Stimulated activated CD4-positive, alpha-beta T cell treated with anti-CD3 and anti-CD28 coated beads, Interleukin-15, amount 100 ng/mL, for 48 hours (primary cell): ENCODE measurements around the gene H6PD.

ENCODE experiments used
- DNase-seq, 2 donors: peaks; one replicate each; pipeline ENCODE4 v3.0.0-alpha.2; 2020; ENCODE audit warnings: low read depth in 2 of 2

H6PD gene

GRCh38 chr1:9257851-9258250 is 23.3 kb downstream of the H6PD start:
- no peak for DNase-seq

GRCh38 chr1:9258629-9259028 is 24.1 kb downstream of the H6PD start:
- DNase-seq = no peak

GRCh38 chr1:9260059-9260766 is 25.6 kb downstream of the H6PD start:
- no peak for DNase-seq

GRCh38 chr1:9261496-9261895 is 26.9 kb downstream of the H6PD start:
- DNase-seq = no peak

DNA sequence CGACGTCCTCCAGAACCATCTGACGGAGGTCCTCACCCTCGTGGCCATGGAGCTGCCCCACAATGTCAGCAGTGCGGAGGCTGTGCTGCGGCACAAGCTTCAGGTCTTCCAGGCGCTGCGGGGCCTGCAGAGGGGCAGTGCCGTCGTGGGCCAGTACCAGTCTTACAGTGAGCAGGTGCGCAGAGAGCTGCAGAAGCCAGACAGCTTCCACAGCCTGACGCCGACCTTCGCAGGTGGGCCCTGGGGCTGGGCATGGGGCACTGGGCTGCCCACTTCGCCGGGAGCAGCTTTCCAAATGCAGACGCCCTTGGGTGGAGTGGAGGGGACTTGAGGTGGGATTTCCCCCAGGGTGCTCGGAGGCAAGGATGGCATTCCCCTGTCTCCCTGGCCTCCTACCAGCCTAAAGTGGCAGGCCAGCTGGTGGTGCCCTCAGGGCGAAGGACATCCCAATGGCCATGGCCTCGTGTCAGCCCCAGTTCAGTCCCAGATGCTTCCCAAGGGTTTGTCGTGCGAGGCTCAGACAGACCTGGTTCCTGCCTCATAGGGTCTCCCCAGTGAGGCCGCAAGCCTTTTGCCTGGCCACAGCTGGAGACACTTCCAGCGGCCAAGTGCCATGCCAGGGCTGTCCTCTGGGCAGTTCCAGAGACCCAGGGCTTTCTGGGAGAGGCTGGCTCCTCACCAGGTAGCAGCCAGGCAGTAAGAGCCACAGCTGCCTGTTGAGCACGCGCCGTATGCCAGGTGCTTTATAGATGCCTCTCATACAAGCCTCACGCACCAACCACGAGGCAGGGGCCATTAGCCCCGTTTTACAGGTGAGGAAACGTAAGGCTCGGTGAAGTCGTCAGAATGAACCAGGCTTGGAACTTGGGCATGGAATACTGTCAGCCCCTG is 27.8 kb downstream of the H6PD start:
- no peak for DNase-seq

- DNase-seq = no peak
These were observed 28.8 kb downstream of the H6PD start for GRCh38 chr1:9263276-9263855.

- DNase-seq = no peak
These were observed 29.7 kb downstream of the H6PD start for GRCh38 chr1:9263984-9264872.

DNA sequence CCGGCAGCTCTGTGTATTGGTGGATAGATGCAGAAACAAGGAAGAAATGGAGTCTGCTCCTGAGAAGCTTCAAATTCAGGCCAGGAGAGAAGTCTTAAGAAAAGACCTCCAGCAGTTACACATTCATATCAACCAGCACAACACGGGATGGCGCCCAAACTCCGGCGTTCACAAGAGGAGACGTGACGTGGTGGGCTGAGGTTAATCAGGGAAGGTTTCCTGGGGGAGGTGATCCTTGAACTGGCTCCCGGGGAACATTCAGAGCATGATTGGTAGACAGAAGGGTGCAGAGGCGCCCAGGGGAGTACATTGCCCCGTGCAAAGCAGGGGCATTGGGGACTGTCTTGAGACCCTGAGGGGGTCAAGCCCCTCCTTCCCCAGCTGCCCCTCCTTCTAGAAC is 30.5 kb downstream of the H6PD start:
- DNase-seq = no peak

DNA sequence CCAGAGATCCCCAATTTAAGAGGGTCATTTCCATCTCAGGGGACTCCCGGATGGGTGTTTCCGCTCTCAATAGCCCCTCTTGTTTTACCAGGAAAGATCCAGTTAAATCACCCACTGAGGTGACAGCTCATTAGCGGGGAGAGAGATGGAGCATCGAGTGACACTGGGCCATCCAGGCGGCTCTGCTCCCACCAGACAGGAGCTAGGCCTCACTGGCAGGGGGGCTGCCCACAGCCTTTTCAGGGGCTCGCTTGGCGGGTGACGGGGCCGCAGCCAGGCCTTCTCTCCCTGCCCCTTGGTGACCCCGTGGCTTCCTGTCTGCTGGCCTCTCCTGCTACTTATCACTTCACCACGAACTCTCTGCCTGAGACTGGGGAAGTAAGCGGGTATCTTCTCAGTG is 31.4 kb downstream of the H6PD start:
- no peak for DNase-seq

DNA sequence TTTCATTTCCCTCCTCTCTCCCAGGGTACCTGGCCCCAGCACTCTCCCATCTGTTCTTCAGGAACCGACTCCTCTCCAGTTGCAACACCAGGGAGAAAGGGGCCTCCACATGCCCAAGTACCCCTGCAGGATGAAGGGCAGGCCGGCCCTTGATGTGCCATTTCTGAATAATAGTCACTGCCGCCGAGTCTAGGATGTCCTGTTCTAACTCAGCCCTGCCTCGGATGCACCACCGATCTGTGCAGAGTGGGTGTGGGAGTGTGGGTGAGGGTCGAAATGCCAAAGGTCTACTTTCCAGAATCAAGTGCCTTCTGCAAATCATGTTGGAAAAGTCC is 32.7 kb downstream of the H6PD start:
- no peak for DNase-seq

DNA sequence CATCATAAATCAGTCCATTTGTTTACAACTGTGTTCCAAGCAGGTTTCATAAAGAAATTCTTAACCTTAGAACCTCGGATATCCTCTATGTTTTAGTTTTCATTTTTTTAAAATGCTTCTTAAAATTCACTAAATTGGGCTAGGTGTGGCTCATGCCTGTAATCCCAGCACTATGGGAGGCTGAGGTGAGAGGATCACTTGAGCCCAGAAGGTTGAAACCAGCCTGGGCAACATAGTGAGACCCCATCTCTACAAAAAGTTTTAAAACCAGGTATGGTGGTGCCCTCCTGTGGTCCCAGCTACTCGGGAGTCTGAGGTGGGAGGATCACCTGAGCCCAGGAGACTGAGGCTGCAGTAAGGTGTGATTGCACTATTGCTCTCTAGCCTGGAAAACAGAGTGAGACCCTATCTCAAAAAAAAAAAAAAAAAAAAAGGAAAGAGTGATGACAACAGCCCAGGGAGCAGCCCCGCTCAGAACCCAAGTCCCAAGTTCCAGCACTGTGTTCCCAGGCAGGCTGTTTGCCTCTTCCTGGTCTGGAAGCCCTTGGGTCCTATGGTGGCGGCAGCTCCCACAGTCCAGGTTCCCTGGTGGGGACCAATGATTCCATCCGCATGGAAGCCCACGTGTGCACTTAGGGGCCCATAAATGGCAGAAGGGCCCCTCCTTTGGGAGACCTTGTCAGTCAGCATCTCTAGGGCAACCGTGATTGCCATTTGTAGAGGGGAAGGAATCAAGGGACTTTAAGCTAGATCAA is 33.4 kb downstream of the H6PD start:
- no peak for DNase-seq

DNA sequence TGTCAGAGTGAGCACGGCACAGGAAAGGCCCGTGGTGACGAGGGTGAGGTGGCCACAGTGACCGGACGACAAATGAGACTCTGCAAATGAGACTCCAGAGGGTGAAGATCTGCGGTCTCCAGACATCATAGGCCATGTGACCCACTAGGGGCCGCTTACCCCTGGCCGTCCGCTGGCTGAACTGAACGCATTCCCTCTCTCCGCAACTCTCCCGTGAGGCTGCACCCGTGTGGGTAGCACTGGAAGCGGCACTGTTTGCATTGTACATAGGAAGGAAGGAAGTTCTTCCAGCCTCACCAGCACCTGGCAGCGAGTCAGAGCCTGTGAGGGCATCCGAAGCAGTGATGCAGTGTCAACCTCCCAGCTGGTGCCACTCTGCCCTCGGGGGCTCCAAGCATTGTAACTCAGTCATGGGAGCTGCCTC is 34.5 kb downstream of the H6PD start:
- no peak for DNase-seq

DNA sequence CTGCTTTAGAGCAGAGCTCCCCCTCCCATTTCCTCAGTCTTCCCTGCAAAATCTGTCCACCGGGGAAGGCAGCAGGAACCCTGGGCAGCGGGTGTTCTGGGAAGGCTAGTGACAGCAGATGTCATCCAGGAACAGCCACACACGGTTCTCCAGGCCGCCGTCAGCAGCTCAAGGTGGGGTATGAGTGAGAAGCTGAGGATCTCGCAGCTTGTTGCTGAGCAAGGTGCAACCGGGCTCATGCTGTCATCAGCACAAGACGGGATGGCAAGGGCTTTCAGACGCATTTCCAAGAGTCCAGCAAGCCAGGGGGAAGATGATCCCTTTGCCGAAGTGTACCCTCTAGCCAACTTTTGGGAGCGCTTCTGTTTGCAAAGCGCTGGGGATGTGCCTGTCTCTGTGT is 35.1 kb downstream of the H6PD start:
- no peak for DNase-seq

DNA sequence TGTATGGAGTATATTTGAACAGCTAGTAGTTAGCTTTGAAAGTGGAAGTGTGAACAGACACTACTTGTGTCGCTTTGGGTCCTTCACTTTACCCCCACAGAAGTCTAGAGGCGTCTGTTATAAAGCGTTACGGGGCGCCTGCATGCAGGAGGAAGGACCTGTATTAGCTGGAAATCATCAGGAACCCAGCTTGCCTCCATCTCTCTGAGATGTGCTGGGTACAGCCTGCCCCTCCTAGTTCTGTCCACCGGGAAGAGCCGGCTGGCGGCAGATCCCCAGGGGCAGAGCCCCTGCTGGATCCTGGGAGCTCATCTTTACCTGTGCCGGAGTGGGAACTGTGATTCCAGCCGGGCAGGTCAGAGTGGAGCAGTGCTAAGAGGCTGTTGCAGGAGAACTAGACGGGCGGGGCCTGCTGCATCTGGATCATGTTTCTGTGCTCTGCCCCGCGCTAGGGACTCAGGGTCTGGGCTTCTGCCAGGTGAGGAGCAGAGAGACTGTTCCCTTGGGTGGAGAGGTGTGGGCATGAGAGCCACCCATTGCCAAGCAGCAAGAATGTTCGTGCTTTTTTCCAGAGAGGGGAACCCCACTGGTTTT is 35.8 kb downstream of the H6PD start:
- DNase-seq = no peak

DNA sequence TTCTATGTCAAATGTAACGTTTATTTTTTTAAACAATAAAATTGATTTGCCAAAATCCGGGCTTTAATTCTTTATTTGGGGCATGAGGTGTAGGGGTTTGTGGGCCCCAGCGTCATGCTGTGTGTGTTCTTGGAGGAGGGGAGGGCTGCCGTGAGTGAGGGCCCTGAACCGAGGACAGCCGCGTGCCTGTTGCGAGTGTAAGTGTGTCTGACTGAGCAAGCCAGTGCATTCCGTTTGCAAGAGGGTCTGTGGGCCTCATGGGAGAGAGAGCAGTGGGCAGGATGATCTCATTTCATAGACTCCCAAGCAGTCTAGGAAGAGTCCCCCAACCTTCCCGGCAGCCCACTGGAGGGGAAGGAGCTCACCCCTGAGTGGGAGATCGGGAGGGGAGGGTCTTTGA is 36.7 kb downstream of the H6PD start:
- DNase-seq = no peak

GRCh38 chr1:9271861-9272595 is 37.5 kb downstream of the H6PD start:
- no peak for DNase-seq

DNA sequence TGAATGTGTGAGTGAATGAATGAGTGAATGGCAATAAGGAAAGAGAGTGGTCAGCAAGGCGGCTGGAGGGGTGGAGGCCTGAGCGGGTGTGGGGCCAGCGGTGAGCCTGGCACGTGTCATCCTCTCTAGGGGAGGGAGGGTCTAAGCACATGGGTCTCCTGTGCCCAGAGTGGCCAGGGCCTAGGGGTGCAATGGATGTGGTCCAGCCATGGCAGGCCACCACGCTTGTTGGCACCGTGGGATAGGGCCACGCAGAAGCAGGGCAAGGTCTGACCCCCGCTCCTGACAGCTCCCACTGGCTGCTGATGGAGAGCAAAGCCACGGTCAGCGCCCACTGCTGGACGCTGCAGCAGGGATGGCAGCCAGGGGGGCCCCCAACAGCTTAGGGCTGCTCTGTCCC is 38.6 kb downstream of the H6PD start:
- no peak for DNase-seq

GRCh38 chr1:9275161-9275560 is 40.6 kb downstream of the H6PD start:
- DNase-seq = no peak

GRCh38 chr1:9275567-9276034 is 41.0 kb downstream of the H6PD start:
- DNase-seq = peak; percentile 74 to 81

DNA sequence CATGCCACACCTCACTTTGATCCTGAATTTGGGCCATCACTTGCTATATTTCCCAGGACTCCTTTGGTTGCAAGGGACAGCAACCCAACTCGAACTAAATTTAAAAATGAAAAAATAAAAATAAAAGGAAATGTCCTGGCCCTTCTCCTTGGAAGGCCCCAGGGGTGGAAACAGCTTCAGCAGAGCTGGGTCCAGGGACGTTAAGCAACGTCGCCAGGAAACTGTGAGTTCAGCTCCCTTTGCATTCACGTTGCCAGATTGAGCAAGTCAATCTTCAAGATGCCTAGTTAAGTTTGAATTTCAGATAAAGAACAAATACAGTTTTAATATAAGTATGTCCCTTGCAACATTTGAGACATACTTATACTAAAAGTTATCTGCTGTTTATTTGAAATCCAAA is 43.5 kb downstream of the H6PD start:
- DNase-seq = no peak
